Inferior parietal cortex (tissue), 1 donor: ENCODE measurements around the gene ATP6AP1.
A peak's percentile ranks its signal among the peaks of the same experiment; 100 is the strongest.

ENCODE experiments used
- DNase-seq: peaks from one replicate; pipeline ENCODE4 v3.0.0-alpha.2; 2016; ENCODE audit errors: extremely low spot score

The ATP6AP1 gene

DNA sequence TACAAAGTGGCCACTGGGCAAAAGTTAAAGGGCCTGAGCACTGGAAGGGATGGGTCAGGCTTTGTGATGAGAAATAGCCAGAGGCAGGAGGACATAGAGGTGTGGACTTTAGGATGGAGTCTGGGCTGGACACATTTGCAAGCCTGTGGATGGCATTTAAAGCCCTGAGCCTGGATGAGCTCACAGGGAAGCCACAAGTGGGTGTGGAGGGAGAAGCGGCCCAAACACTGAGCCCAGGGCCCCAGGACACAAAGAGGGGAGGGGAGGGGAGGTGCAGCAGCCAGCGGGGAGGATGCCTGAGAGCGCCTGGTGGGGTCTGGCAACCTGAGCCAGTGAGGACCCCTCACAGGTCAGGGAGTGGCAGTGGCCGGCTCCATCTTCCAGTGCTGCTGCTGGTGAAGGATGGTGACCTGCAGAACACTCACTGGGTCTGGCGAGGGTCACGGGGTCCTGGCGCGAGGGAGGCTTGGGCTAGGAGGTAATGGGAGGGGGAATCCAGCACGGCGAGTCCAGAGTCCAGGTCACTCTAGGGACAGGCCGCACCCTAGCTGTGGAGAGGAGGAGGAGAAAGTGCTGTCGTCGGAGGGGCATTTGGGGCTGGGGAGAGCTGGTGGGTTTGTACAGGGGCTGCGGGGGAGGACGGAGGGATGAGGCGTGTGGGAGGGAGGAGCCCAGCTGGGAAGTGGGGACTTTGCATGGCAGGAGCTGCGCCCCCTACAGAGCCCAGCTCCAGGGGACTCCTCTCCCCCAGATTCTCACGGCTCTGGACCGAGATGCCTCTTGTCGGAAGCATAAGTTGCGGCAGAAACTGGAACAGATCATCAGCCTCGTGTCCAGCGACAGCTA is 43.6 kb downstream of the ATP6AP1 start:
- DNase-seq, result no peak

DNA sequence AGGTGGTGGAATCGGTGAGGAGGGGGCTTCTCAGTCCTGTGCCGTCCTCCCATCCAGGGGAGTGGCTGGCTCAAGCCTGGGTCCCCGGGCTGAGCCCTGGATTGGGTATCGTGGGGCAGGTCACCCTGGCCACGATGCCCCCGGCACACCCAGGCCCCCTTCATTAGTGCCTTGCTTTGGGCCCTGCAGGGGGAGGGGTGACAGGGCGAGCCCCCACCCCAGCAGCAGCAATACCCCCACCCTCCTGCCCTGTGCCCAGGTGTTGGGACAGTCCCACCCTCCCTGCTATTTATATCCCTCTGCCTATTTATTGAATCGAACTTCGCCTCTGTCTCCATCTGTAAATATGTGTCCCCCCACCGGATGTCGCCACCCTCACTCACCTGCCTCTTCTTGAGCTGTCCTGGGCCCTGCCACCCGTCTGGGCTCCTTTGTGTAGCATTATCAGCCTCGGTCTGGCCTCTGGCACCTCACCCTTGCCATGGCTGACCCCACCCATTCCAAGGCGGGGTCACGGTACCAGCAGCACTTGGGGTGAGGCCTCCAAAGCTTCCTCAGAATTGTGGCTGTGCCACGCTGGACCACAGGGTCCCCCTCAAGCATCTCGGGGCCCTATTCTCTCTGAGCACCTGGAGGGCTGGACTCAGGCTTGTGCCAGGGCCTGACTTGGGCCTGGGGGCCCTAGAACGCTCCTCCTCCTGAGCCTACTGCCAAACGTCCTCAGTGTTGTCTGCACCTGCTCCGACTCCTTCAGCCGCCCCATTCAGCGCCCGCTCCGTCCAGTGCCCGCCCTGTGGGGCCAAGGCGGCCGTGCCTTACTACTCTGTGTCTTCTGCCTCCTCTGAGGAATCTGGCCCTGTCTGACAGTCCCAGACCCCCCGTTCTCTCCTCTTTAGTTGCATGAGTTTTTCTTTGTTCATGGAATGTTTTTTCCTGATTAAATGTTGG is 44.5 kb downstream of the ATP6AP1 start:
- DNase-seq, result no peak

DNA sequence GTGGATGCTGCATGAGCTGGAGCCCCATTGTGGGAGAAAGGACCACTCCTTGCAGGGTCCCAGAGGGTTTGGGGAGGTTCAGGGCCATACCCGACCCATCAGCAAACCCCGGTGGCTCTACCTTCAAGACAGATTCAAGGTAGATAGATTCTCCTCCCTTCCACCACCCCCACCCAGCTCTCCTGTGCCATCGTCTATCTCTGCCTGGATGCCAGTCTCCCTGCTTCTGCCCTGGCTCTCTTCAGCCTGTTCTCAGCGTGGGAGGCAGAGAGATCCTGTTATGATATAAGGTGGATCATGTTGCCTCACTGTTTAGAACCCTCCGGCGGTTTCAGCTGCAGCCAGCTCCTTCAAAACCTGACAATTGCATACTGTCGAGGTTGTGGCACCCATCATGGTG is 45.2 kb downstream of the ATP6AP1 start:
- no peak for DNase-seq

DNA sequence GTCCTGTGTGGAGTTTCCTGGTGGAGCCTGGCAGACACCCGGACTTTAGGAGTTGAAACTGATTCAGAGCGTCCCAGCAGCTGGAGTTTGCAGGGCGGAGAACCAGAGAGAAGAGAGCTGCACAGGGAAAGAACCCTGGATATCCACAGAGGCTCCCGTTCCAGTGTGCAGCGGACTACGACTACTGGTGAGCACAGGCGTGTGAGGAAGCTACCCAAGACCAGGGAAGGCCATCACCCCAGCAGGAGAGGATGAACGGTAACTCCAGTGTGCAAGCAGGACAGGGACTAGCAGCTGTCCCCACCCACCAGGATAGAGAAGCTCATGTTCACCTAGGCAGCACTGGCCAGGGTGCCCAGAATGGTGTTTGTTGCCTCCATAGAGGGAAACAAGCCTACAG is 48.3 kb downstream of the ATP6AP1 start:
- no peak for DNase-seq

DNA sequence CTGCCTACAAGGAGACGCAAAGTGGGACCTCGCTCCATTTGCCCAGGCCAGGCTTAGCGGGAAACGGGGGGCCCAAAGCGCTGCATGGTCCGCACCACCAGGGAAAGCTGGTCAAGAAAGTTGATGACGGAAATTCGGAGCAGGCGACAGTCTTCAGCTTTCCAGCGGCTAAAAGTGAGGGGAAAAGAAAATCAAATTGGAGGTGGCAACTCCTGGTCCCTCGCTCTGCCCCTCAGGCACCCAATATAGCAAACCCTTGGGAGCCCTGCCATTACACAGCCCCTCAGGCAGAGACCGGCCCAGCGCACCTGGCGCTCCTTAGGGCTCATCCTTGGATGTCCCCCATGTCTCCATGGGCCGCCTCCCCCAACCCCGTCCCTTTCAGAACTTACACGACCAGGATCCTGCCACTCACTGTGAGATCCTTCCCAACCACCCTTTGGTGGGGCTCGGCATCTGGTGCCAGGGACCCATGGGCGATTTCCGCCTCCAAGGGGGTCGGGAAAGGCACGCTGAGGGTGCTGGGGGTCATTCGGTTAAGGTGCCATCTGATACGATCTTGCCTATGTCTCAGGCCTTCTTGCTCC is 49.5 kb downstream of the ATP6AP1 start:
- no peak for DNase-seq

DNA sequence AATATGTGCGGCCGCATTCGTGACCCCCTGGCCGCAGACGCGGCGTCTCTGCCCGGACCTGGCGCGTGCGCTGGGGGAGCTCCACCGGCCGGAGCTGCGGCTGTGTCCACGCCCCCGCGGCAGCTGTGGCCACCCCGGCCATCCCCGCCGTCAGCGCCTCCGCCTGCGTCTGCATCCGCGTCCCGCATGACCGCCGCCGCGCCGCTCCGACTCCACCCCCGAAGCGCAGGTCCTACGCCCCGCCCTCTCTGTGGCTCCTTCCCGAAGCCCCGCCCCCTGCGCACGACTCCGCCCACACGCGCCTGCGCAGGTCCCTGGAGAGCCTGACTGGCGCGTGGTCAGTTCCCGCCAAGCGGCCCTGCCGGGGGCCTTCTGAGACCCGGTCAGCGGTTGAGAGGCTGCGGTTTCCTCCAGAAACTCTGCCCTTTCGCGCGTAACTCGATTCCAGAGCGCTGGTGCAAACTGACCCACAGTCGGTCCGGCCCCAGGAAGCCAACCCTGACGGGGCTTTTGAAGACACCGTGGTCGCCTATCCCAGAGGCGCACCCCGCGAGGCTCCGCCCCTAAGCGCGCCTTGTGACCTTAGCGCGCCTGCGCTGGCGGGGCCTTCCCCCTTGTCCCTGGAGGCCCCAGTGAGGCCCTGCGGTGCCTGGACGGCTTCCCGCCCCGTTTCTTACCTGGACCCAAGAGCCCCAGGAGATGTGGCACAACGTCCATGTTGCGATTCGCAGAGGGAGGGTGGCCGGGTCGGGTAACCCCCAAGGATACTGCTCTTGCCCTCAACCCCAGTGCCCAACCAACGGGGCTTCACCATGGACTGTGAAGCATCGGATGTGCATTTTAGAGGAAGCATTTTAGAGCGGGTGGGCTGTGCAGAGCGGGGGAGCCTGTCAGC is 50.5 kb downstream of the ATP6AP1 start, which contains the start of gene LAGE3:
LAGE3 (minus strand) TSS at position 554 of the 895 bp plus-strand sequence; CDS start at position 188, 366 bp downstream.
- DNase-seq, result peak; percentile 85

DNA sequence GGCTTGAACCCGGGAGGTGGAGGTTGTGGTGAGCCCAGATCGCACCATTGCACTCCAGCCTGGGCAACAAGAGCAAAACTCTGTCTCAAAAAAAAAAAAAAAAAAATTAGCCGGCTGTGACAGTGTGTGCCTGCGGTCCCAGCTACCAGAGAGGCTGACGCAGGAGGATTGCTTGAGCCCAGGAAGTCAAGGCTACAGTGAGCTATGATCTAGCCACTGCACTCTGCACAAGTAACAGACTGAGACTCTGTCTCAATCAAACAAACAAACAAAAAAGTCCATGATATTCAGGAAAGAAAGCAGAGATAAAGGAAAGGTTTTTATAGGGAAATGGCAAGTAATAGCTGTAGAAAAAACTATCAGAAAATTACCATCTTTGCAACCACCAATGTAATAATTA is 52.7 kb downstream of the ATP6AP1 start:
- DNase-seq, result no peak

DNA sequence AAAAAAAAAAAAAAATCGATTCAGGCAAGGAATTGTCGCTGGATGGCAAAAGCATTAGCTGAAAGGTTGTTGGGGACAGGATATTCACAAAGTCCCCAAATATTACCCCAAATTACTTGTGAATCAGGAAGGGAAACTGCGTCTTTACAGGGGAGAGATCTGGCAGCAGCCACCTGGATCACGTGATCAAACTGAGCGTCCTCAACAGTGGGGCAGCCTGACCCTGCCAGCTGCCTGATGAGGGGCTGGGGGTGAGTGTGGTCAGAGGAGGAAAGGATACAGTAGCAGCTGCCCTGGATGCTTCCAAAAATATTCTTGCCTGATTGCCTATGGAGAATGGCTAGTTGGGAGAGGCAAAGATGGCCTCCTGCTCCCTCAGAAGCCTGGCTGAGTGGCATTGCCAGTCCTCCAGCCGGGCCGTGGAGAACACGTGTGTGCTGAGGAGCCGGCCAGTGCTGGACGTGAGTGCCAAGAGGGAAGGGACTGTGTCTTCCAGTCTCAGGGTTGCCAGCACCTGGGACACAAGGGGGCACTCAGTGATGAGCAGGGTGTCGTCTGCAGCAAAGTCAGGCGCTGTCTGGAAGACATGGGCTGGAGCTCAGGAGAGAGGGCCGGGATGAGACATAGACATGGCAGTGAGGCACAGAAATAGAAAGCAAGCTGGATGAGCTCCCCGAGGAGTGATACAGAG is 53.6 kb downstream of the ATP6AP1 start:
- no peak for DNase-seq

DNA sequence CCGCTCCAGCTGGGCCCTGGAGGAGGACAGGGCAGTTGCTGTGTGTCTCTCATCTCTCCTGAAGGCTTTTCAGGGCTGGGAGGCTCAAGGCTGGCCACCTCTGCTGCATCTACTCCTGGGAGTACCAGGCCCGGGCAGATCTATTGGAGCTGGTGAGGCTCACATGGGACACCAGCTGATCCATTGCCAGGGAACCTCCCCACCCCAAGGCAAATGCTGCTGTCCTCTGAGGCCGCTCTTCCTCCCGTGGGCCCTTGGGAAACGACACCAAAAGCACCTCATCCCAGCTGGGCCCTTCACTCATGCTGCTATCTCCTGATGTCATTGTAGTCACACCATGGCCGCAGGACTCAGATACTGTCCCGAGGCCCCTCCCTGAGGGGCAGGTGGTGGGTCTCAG is 54.3 kb downstream of the ATP6AP1 start:
- no peak for DNase-seq

DNA sequence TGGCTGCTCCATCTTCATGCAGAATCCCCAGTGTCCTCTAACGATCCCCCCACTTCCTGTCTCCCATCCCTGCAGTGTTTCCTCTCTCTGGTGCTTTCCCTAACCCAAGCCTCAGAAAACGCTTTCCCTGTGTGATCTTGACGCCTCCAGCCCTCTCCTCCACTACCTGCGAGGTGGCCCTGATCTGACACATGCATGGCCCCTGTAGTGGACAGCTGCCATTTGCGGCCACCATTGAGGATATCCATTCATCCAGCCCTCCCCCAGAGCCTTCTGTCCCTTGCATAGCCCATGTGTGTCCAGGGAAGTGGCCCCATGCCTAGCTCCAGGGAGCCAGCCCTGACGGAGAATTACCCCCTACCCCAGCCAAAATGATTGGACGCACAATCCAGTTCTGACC is 54.8 kb downstream of the ATP6AP1 start:
- DNase-seq, result no peak

DNA sequence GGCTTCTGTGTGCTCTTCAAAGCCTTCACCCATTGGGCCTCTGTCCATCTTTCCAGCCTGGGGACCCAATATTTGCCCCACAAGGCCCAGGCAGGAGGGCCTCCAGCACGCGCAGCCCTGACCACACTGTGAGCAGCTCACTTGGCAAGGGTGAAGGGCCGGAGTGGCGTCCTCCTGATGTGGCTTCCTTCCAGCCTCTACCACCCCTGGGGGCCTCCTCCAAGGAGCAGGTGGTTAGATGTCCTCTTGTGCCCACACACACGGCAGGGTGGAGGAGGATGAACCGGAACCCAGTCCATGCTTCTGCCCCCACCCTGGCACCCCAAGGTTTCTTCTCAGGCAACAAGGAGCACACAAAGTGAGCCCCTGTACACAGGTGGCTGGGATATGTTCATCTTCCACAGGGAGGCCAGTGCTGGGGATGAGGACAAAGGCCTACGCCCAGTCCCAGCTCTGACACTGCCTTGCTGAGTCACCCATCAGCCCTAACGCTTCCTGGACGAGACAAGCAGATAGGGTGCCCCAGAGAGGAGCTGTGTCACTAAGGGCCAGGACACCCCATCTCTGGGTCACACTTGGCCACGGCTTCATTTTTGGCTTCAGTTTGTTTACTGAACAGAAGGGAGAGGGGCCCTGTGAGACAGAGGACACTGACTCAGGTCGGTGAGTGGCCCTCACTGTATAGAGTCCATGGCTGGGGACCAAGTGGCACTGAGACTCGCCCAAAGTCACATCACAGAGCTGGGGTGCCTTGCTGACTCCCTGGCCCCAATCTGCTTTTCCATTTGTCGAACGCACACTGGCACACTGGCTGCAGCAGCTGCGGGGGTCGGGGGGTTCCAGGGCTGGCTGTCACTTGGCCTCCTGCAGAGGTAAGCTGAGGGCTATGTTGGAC is 56.0 kb downstream of the ATP6AP1 start:
- no peak for DNase-seq

DNA sequence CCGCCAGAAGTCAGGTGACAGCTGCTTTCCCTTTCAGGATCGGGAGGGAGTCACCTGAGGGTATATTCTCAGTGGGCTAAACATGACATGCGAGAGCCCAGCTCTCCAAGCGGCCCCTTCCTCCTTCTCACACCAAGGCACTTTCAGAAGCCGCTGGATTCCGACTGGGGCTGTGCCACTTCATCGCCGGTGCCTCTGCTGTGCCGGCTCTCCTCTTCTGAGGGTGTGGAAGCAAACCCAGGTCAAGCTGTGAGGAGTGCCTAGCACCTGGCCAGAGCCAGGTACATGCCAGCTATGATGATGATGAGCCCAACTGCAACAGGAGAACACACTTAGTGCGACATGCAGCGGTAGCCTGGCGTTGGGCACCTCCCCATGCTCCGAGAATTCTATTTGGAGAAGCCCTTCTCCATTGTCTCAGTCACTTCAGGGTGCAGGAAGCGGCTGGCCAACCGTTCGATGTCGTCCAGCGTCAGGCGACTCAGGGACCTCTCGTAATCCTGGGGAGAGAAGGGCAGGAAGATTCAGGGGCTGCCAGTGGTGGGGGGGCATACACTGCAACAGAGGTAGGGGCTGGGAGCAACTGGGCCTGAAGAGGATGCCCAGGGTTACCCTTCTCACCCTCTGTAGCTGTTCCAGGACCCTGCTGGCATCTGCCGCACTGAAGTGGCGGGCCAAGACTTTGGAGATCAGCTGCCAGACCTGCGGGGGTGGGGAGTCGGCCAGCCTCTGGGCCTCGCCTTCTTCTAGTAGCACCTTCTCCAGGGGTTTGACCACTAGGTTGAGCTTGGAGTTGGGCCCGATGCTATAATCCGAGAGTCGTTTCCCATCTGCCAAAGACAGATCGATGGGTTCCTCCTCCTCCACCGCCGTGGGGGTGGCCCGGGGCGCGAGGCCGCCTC is 56.9 kb downstream of the ATP6AP1 start:
- no peak for DNase-seq

DNA sequence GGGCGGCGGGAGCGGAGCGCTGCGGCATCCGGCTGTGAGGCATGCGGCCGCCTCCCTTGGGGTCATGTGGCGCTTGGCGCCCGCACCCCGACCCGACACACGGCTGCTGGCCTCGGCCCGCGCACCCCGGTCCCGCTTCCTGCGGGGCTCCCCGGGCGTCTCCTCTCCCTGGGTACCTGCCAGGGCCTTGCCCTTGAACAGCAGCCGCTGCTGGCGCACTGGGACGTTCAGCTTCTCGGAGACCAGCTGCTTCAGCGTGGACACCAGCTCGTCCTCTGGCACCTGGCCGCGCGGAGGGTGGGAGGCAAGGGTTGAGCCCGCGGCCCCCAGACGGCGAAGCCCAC is 57.5 kb downstream of the ATP6AP1 start:
- no peak for DNase-seq
